HepG2 (cell line): ENCODE measurements around the gene PPP2R5B. TPM values are rescaled to one million over a fixed set of nuclear protein-coding genes. Genes with fewer than 3 reads are reported as not detected.
A peak's percentile ranks its signal among the peaks of the same experiment; 100 is the strongest.

Experiments
- BRCA1 ChIP-seq: sonication (generic); formaldehyde crosslinking; IDR thresholded peaks from 2 replicates; pipeline ENCODE4 v1.4.0; 2020; ENCODE audit warnings: missing genetic modification reagents
- CTCF ChIP-seq: sonication (generic); formaldehyde crosslinking; IDR thresholded peaks from 2 replicates; pipeline ENCODE4 v1.5.0; 2020; ENCODE audit warnings: mild to moderate bottlenecking, missing genetic modification reagents, moderate library complexity
- MLLT10 ChIP-seq: sonication (generic); formaldehyde crosslinking; IDR thresholded peaks from 2 replicates; pipeline ENCODE4 v1.4.0; 2020; ENCODE audit warnings: missing genetic modification reagents
- MTF1 ChIP-seq: sonication (generic); formaldehyde crosslinking; IDR thresholded peaks from 2 replicates; pipeline ENCODE4 v1.5.0; 2020; ENCODE audit warnings: missing genetic modification reagents
- PLRG1 ChIP-seq: fragments of 450-650 bp; conservative IDR thresholded peaks from 2 replicates; pipeline ENCODE4 v1.6.1; 2016
- SYNCRIP ChIP-seq: fragments of 200-400 bp; formaldehyde crosslinking; IDR thresholded peaks from 2 replicates; pipeline ENCODE4 v1.6.1; 2018; ENCODE audit warnings: mild to moderate bottlenecking, low read depth, low read length; ENCODE audit not compliant: insufficient read depth
- ZNF207 ChIP-seq: fragments of 450-650 bp; IDR thresholded peaks from 2 replicates; pipeline ENCODE4 v1.6.1; 2016; ENCODE audit warnings: antibody characterized with exemption, borderline replicate concordance
- ZNF333 ChIP-seq: sonication (generic); formaldehyde crosslinking; IDR thresholded peaks from 2 replicates; pipeline ENCODE4 v1.4.0; 2020; ENCODE audit warnings: mild to moderate bottlenecking, missing genetic modification reagents, borderline replicate concordance
- ZNF577 ChIP-seq: sonication (generic); formaldehyde crosslinking; IDR thresholded peaks from 2 replicates; pipeline ENCODE4 v1.4.0; 2020; ENCODE audit warnings: mild to moderate bottlenecking, low read depth, missing genetic modification reagents, borderline replicate concordance
- ZNF646 ChIP-seq: sonication (generic); formaldehyde crosslinking; IDR thresholded peaks from 2 replicates; pipeline ENCODE4 v1.9.0; 2021; ENCODE audit warnings: mild to moderate bottlenecking, missing genetic modification reagents
- ZNF674 ChIP-seq: sonication (generic); formaldehyde crosslinking; IDR thresholded peaks from 2 replicates; pipeline ENCODE4 v1.5.0; 2020; ENCODE audit warnings: low read depth, mild to moderate bottlenecking, missing genetic modification reagents
- polyA plus RNA-seq, 8 experiments: library from polyadenylated mRNA; depleted of rRNA in 3 of 8; stranded (reverse) in 7 of 8; unstranded in 1 of 8; fragments of >200 nt; fragmentation: Illumina TruSeq in 4 of 8; extraction: Trizol in 4 of 8; gene quantifications; 2 replicates each; pipeline versions ENCODE4 v1.2.1 to v1.2.3, GENCODE V29; 2011 to 2016; ENCODE audit warnings: low read depth in 4 of 8, missing spikeins in 1 of 8, mixed read lengths in 1 of 8; ENCODE audit not compliant: insufficient read depth in 1 of 8
- total RNA-seq, 5 experiments: library from RNA; depleted of rRNA; stranded (reverse); fragments of >200 nt; fragmentation: Illumina TruSeq; extraction: Trizol; gene quantifications; 2 replicates each; pipeline ENCODE4 v1.2.3, GENCODE V29; 2016; ENCODE audit warnings: low read depth in 1 of 5
- TF ChIP-seq, protein P1 (sequence below): sonication (generic); formaldehyde crosslinking; IDR thresholded peaks from 2 replicates; pipeline ENCODE4 v1.5.0; 2020; ENCODE audit warnings: missing genetic modification reagents

PPP2R5B gene
- total and polyA plus RNA-seq, 2 of the 13 experiments (the other 11 are each of a cell fraction or from before 2014, with no cell fraction given) = 2.3 to 8.3 TPM

- TF ChIP-seq PLRG1 (no peak), ZNF646 (CRISPR knock-in tag) (no peak), SYNCRIP (no peak), ZNF674 (CRISPR knock-in tag) (no peak), ZNF577 (no peak), BRCA1 (no peak), ZNF333 (CRISPR knock-in tag) (no peak), CTCF (peak; percentile 4; the same call in 1 of the 2 replicates), ZNF207 (no peak), MLLT10 (CRISPR knock-in tag) (no peak), MTF1 (CRISPR knock-in tag) (no peak)
- TF ChIP-seq, protein P1, sequence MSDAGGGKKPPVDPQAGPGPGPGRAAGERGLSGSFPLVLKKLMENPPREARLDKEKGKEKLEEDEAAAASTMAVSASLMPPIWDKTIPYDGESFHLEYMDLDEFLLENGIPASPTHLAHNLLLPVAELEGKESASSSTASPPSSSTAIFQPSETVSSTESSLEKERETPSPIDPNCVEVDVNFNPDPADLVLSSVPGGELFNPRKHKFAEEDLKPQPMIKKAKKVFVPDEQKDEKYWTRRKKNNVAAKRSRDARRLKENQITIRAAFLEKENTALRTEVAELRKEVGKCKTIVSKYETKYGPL (CRISPR knock-in tag) = no peak
Measured at GRCh38 chr11:64923944-64924909, at the start of gene PPP2R5B (continued).
